HL-60 (cell line): Measurements from ENCODE around the gene ITGBL1.

ENCODE experiments used
- DNase-seq, 2 experiments: peaks; one replicate each; pipeline ENCODE4 v3.0.0-alpha.2; 2010 to 2020; ENCODE audit warnings: low read depth in 1 of 2, low spot score in 1 of 2
- H3K27ac ChIP-seq: fragments of 250-450 bp; sonication (Bioruptor Pico); replicated peaks from 2 replicates; pipeline ENCODE4 v1.5.1; 2020; ENCODE audit warnings: mild to moderate bottlenecking, moderate library complexity
- H3K27me3 ChIP-seq: fragments of 250-450 bp; sonication (Bioruptor Pico); 2 replicates; pipeline ENCODE4 v1.5.1; 2021; ENCODE audit warnings: mild to moderate bottlenecking, moderate library complexity; ENCODE audit not compliant: insufficient read depth, poor library complexity, severe bottlenecking
- H3K4me3 ChIP-seq: replicated peaks from 2 replicates; pipeline ENCODE4 v1.5.1; 2011; ENCODE audit warnings: mild to moderate bottlenecking, control low read depth, low read length; ENCODE audit not compliant: insufficient read depth
- CTCF ChIP-seq: IDR thresholded peaks from one replicate; pipeline ENCODE4 v1.5.1; 2011; ENCODE audit warnings: low read length, control low read depth, inconsistent platforms; ENCODE audit not compliant: insufficient read depth
- GABPA ChIP-seq: IDR thresholded peaks from 2 replicates; pipeline ENCODE4 v1.6.1; 2012; ENCODE audit warnings: low read depth
- POLR2AphosphoS5 ChIP-seq: IDR thresholded peaks from 2 replicates; pipeline ENCODE4 v1.6.1; 2012; ENCODE audit warnings: low read depth
- REST ChIP-seq: IDR thresholded peaks from 2 replicates; pipeline ENCODE4 v1.6.1; 2012; ENCODE audit warnings: low read depth; ENCODE audit not compliant: insufficient replicate concordance
- SPI1 ChIP-seq: IDR thresholded peaks from 2 replicates; pipeline ENCODE4 v1.6.1; 2012; ENCODE audit warnings: low read depth, mild to moderate bottlenecking, borderline replicate concordance

The ITGBL1 gene

DNA sequence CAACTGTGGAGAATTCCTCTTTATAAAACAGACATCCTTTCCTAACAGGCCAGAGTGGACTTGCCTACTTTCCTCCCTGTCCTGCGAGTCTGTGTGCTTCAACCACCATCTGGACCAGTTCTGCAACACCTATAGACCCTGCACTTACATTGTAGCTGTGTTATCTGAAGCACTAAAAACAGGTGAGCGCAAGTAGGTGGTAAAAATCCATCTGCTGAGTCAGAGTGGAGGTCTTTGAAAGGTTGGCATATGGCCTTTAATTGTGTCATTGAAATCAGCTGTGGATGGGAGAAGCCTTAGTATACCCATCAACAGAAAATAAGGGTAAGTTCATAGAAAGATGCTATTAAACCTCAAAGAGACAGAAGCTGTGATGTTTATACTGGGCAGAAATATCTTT, 28.6 kb upstream of the ITGBL1 start:
- no peak for DNase-seq
- TF ChIP-seq GABPA (no peak), CTCF (no peak), SPI1 (no peak)

GRCh38 chr13:101424381-101425155, 27.9 kb upstream of the ITGBL1 start:
- TF ChIP-seq GABPA (no peak), CTCF (no peak), POLR2AphosphoS5 (no peak), SPI1 (no peak), REST (no peak)
- Histone ChIP-seq H3K27me3 (no peaks in the 10 kb centered on the region), H3K4me3 (no peak overlapping the region), H3K27ac (no peak overlapping the region)
- DNase-seq = no peak

More for the DNA sequence above, 28.6 kb upstream of the ITGBL1 start:
- no peaks in the 10 kb centered on the region for H3K27me3 ChIP-seq
- H3K27ac ChIP-seq = no peak overlapping the region
- no peak overlapping the region for H3K4me3 ChIP-seq

- Histone ChIP-seq H3K4me3 (no peak overlapping the region), H3K27me3 (no peaks in the 10 kb centered on the region), H3K27ac (no peak overlapping the region)
- TF ChIP-seq POLR2AphosphoS5 = no peak
- no peak for DNase-seq
Measured at GRCh38 chr13:101425156-101425471, 27.4 kb upstream of the ITGBL1 start.

DNA sequence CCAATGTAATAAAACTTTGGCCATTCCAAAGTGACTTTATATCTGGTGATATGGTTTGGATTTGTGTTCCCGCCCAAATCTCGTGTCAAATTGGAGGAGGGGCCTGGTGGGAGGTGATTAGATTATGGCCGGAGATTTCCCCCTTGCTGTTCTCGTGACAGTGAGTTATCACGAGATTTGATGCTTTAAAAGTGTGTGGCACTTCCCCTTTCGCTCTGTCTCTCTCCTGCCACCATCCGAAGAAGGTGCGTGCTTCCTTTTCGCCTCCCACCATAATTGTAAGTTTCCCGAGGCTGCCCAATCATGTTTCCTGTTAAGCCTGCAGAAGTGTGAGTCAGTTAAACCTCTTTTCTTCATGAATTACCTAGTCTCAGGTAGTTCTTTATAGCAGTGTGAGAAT, 26.9 kb upstream of the ITGBL1 start:
- TF ChIP-seq SPI1 (peak; percentile 56), GABPA (no peak)
- Histone ChIP-seq H3K4me3 (no peak overlapping the region), H3K27me3 (no peaks in the 10 kb centered on the region), H3K27ac (no peak overlapping the region)
- no peak for DNase-seq

DNA sequence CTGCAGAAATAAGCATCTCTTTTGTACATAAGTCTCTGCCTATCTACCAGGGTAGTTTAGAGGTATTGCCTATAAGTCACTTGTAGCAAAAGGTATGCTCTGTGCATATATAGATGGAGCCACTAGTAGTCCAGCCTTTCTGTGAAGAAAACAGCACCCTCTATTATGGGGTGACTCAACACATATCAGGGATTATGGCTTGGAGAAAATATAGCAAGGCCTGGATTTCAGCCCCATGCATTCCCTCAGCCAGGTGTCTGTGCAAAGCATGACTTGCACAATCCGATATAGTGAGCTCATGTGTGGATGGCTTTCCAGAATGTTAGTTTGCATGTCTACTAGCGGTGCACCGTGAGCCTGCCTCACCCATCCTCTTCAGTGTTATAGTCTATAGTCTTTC, 22.7 kb upstream of the ITGBL1 start:
- TF ChIP-seq REST (no peak), GABPA (no peak), SPI1 (no peak), CTCF (no peak), POLR2AphosphoS5 (no peak)
- no peak for DNase-seq
- H3K27ac ChIP-seq = no peak overlapping the region
- no peaks in the 10 kb centered on the region for H3K27me3 ChIP-seq
- no peak overlapping the region for H3K4me3 ChIP-seq
